ENCODE results near the gene DDX5. TPM values are rescaled to one million over a fixed set of nuclear protein-coding genes. Genes with fewer than 3 reads are reported as not detected.

The DDX5 gene
- total RNA-seq, 1 experiment from 2014 or later = 411 TPM

- Histone ChIP-seq H3K27ac (ENCODE audit: low read length) (no peak overlapping the region), H3K9me3 (ENCODE audit: control insufficient read depth, insufficient read depth, low read depth, low read length) (no peaks in the 10 kb centered on the region), H3K4me3 (ENCODE audit: low read depth in 2 of 2, low read length in 2 of 2) (no peak overlapping the region), H3K27me3 (ENCODE audit: control insufficient read depth, insufficient read depth, low read length) (no peaks in the 10 kb centered on the region), H3K4me1 (ENCODE audit: control insufficient read depth, insufficient read depth, low read length) (peaks cover 51% of the 10 kb centered on the region), H3K36me3 (ENCODE audit: control insufficient read depth, insufficient read depth, low read length) (peaks cover 70% of the 10 kb centered on the region)
- DNase-seq (ENCODE audit: low read depth, low spot score) (no peak), ATAC-seq (no peak)
- ChIA-PET CTCF (no interaction called here), POLR2A (no interaction called here)
- intact Hi-C loops (cut with micrococcal nuclease; ENCODE audit: unreplicated experiment) (no loop called here), in situ Hi-C loops (cut with HindIII; ENCODE audit: low pct_unique_long_range_greater_than_20kb, low sequenced_read_pairs) (no loop called here)
- no peak for TF ChIP-seq CTCF (IDR thresholded peaks at IDR 0.05)
- no peak for TF ChIP-seq TCF7L2 (IDR thresholded peaks at IDR 0.05; ENCODE audit: low read depth, low read length)
- TF ChIP-seq, protein P1, sequence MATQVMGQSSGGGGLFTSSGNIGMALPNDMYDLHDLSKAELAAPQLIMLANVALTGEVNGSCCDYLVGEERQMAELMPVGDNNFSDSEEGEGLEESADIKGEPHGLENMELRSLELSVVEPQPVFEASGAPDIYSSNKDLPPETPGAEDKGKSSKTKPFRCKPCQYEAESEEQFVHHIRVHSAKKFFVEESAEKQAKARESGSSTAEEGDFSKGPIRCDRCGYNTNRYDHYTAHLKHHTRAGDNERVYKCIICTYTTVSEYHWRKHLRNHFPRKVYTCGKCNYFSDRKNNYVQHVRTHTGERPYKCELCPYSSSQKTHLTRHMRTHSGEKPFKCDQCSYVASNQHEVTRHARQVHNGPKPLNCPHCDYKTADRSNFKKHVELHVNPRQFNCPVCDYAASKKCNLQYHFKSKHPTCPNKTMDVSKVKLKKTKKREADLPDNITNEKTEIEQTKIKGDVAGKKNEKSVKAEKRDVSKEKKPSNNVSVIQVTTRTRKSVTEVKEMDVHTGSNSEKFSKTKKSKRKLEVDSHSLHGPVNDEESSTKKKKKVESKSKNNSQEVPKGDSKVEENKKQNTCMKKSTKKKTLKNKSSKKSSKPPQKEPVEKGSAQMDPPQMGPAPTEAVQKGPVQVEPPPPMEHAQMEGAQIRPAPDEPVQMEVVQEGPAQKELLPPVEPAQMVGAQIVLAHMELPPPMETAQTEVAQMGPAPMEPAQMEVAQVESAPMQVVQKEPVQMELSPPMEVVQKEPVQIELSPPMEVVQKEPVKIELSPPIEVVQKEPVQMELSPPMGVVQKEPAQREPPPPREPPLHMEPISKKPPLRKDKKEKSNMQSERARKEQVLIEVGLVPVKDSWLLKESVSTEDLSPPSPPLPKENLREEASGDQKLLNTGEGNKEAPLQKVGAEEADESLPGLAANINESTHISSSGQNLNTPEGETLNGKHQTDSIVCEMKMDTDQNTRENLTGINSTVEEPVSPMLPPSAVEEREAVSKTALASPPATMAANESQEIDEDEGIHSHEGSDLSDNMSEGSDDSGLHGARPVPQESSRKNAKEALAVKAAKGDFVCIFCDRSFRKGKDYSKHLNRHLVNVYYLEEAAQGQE (IDR thresholded peaks at IDR 0.05; ENCODE audit: insufficient read depth in 1 of 2, low read depth in 2 of 2, low read length in 1 of 2) = no peak
- BruUV-seq (replicated peaks) = no TSS peak
Observed at GRCh38 chr17:64500487-64500859, 5.6 kb downstream of the DDX5 start.

DNA sequence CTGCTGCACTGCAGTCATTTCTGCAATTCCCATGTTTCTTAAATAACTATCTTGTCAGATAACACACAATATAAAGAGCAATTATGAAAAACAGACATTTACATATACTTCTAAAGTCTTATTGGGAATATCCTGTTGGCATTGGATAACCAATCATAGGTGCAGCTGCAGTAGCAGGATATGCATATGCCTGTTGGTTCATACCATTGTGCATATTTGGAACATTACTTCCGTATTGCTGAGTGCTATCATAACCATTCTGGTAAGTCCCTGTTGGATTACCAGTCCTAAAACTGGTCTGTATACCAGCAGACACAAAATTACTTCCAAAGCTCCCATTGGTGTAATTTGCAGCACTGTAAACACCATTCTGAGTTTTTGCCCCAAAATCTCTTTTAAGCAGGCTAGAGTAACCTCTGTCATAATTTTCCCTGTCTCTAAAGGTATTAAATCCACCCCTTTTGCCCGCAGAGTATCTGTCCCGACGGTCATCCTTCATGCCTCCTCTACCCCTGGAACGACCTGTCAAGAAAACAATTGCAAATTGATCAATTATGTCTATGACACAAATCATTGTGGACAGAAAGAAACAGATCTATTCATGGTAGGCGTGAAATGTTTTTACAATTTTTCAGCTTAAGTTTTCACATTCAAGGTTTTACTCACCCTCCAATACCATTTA is 6.1 kb downstream of the DDX5 start:
- H3K27me3 ChIP-seq (ENCODE audit: control insufficient read depth, insufficient read depth, low read length) = no peaks in the 10 kb centered on the region
- ChIA-PET POLR2A (interaction anchor here (1.0 kb wide), 1 partner anchor 80 kb away, joined by 11 read pairs; no protein-coding TSS in a partner anchor), CTCF (no interaction called here)
- ATAC-seq = no peak
- H3K27ac ChIP-seq (ENCODE audit: low read length) = no peak overlapping the region
- TF ChIP-seq POLR2AphosphoS5 (IDR thresholded peaks at IDR 0.05; ENCODE audit: low read depth, low read length) (peak; percentile 38; the same call in 1 of the 2 replicates), SIN3A (IDR thresholded peaks at IDR 0.05; ENCODE audit: borderline replicate concordance, insufficient read depth, low read depth, low read length) (no peak)
- no peak for DNase-seq (ENCODE audit: low read depth, low spot score)
- no peak overlapping the region for H3K4me3 ChIP-seq (ENCODE audit: low read depth in 2 of 2, low read length in 2 of 2)
- peaks cover 51% of the 10 kb centered on the region for H3K4me1 ChIP-seq (ENCODE audit: control insufficient read depth, insufficient read depth, low read length)
- TSS peak; percentile 10 for BruUV-seq (replicated peaks)
- intact Hi-C loops (cut with micrococcal nuclease; ENCODE audit: unreplicated experiment) = no loop called here
- no peaks in the 10 kb centered on the region for H3K9me3 ChIP-seq (ENCODE audit: control insufficient read depth, insufficient read depth, low read depth, low read length)
- H3K36me3 ChIP-seq (ENCODE audit: control insufficient read depth, insufficient read depth, low read length) = peaks cover 68% of the 10 kb centered on the region
- in situ Hi-C loops (cut with HindIII; ENCODE audit: low pct_unique_long_range_greater_than_20kb, low sequenced_read_pairs) = no loop called here
